A673 (cell line): ENCODE data around the gene MEA1. TPM values are rescaled to one million over a fixed set of nuclear protein-coding genes. Genes with fewer than 3 reads are reported as not detected.

Experiments used
- BruUV-seq: library from RNA; stranded (reverse); fragments of 400-500 nt; replicated peaks from 2 replicates; lab custom pipeline; 2021; lab: Mats Ljungman, UMichigan
- CTCF ChIA-PET: fragments of 300-600 bp; sonication (Branson Sonifier 250); formaldehyde crosslinking; loops from one replicate; lab custom pipeline; 2022; ENCODE audit warnings: antibody characterized with exemption; lab: Charles Lee
- POLR2A ChIA-PET: fragments of 300-600 bp; sonication (Branson Sonifier 250); formaldehyde crosslinking; loops from one replicate; lab custom pipeline; 2022; ENCODE audit warnings: antibody characterized with exemption; ENCODE audit not compliant: low non-redundant PET; lab: Charles Lee
- DNase-seq: peaks from one replicate; pipeline ENCODE4 v3.0.0-alpha.2; 2015; ENCODE audit warnings: low spot score
- H3K27ac ChIP-seq: fragments of 200-600 bp; sonication (generic); 2 replicates; pipeline ENCODE4 v1.5.1; 2016; ENCODE audit warnings: mixed run types, low read depth, mild to moderate bottlenecking, mixed read lengths, antibody characterized with exemption, low read length; ENCODE audit not compliant: poor library complexity, severe bottlenecking
- H3K27me3 ChIP-seq: fragments of 200-600 bp; sonication (generic); replicated peaks from 2 replicates; pipeline ENCODE4 v1.6.1; 2017; ENCODE audit warnings: mixed run types, low read depth, mild to moderate bottlenecking, mixed read lengths, antibody characterized with exemption, low read length; ENCODE audit not compliant: insufficient read depth, poor library complexity
- H3K36me3 ChIP-seq: fragments of 200-600 bp; sonication (generic); 2 replicates; pipeline ENCODE4 v1.6.1; 2016; ENCODE audit warnings: mixed run types, mild to moderate bottlenecking, mixed read lengths, antibody characterized with exemption, low read length; ENCODE audit not compliant: insufficient read depth, poor library complexity, severe bottlenecking
- H3K4me1 ChIP-seq: fragments of 200-600 bp; sonication (generic); 2 replicates; pipeline ENCODE4 v1.6.1; 2017; ENCODE audit warnings: mixed run types, mild to moderate bottlenecking, mixed read lengths, antibody characterized with exemption, low read length; ENCODE audit not compliant: insufficient read depth, poor library complexity, severe bottlenecking
- H3K4me3 ChIP-seq: fragments of 200-600 bp; sonication (generic); 2 replicates; pipeline ENCODE4 v1.5.1; 2016; ENCODE audit warnings: low read depth, mixed run types, mild to moderate bottlenecking, mixed read lengths, low read length; ENCODE audit not compliant: poor library complexity, severe bottlenecking
- H3K9me3 ChIP-seq: fragments of 200-600 bp; sonication (generic); 2 replicates; pipeline ENCODE4 v1.6.1; 2016; ENCODE audit warnings: mixed run types, low read depth, mild to moderate bottlenecking, mixed read lengths, antibody characterized with exemption, low read length; ENCODE audit not compliant: poor library complexity, severe bottlenecking
- CTCF ChIP-seq: fragments of 300-800, 200-600 bp; sonication (generic); conservative IDR thresholded peaks from 2 replicates; pipeline ENCODE4 v1.5.1; 2017; ENCODE audit warnings: low read depth, mild to moderate bottlenecking, antibody characterized with exemption, low read length, moderate library complexity, mixed read lengths
- EZH2 ChIP-seq: fragments of 200-600 bp; sonication (generic); IDR thresholded peaks from 2 replicates; pipeline ENCODE4 v1.6.1; 2017; ENCODE audit warnings: borderline replicate concordance, low read depth, mild to moderate bottlenecking, mixed read lengths, antibody characterized with exemption, low read length; ENCODE audit not compliant: poor library complexity, severe bottlenecking
- intact Hi-C: fragments of 100-400 bp; cut with micrococcal nuclease; formaldehyde crosslinking; loops from one replicate; pipeline ENCODE4 v1.10.0; 2022; ENCODE audit not compliant: unreplicated experiment
- total RNA-seq: library from RNA; stranded (reverse); gene quantifications from 2 replicates; pipeline ENCODE4 v1.2.3, GENCODE V29; 2021

Gene MEA1
- total RNA-seq, 1 experiment from 2014 or later, result 125 TPM

- intact Hi-C loops, result no loop called here
- Histone ChIP-seq H3K27ac (no peak overlapping the region), H3K9me3 (no peaks in the 10 kb centered on the region), H3K27me3 (no peaks in the 10 kb centered on the region), H3K36me3 (peaks cover 16% of the 10 kb centered on the region), H3K4me3 (no peak overlapping the region), H3K4me1 (peaks cover 7% of the 10 kb centered on the region)
- POLR2A ChIA-PET, result no interaction called here
- no peak for DNase-seq
- BruUV-seq, result no TSS peak
- TF ChIP-seq CTCF (no peak), EZH2 (no peak)
- CTCF ChIA-PET, result no interaction called here
These were observed 23.8 kb downstream of the MEA1 start for GRCh38 chr6:42989923-42990322.

DNA sequence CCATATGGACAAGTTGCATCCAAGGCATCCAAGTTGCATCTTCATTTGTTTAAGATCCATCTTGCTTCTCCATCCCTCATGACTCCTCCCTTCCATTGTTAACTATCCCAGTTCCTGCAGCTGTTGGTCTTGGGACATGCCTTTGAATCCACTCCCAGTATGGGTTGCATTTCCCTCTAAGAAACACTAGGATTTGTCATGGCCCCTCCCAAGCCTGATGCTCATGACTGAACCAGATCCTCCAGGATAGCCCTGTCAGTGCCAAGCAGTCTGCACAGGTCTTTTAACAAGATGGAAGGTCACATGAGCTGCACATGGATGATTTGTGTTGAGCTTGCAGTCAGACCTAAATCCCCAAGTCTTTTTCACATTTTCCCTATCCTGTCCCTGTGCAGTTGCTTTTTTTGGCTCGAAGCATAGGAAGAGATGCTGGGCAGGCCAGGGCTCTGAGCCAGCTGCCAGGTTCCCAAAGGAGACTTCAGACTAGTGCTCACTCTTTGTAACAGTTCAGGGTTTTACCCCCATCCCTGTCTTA lies 25.2 kb downstream of the MEA1 start:
- BruUV-seq, result no TSS peak
- peaks cover 7% of the 10 kb centered on the region for H3K4me1 ChIP-seq
- CTCF ChIA-PET, result no interaction called here

GRCh38 chr6:42987533-42988451 lies 26.0 kb downstream of the MEA1 start:
- H3K36me3 ChIP-seq, result peaks cover 16% of the 10 kb centered on the region
- intact Hi-C loops, result no loop called here
- no peak for DNase-seq
- H3K9me3 ChIP-seq, result no peaks in the 10 kb centered on the region
- no peak overlapping the region for H3K27ac ChIP-seq
- H3K4me3 ChIP-seq, result no peak overlapping the region
- POLR2A ChIA-PET, result no interaction called here
- H3K4me1 ChIP-seq, result peaks cover 7% of the 10 kb centered on the region
- CTCF ChIA-PET, result no interaction called here
- no peaks in the 10 kb centered on the region for H3K27me3 ChIP-seq
- TF ChIP-seq EZH2, result no peak
- no peak for TF ChIP-seq CTCF
- no TSS peak for BruUV-seq

More for the DNA sequence above, 25.2 kb downstream of the MEA1 start:
- H3K4me3 ChIP-seq, result no peak overlapping the region
- H3K27ac ChIP-seq, result no peak overlapping the region
- DNase-seq, result no peak
- no peaks in the 10 kb centered on the region for H3K27me3 ChIP-seq
- no peaks in the 10 kb centered on the region for H3K9me3 ChIP-seq
- intact Hi-C loops, result no loop called here
- peaks cover 16% of the 10 kb centered on the region for H3K36me3 ChIP-seq
- POLR2A ChIA-PET, result interaction anchor here (0.6 kb wide), 1 partner anchor 1822 kb away, joined by 3 read pairs; no protein-coding TSS in a partner anchor
- TF ChIP-seq CTCF, result no peak
- TF ChIP-seq EZH2, result no peak
